NCI-H345 treated with DMSO at 0.1 percent for 48 hours (cell line): Measurements from ENCODE around the gene CD8A.
A peak's percentile ranks its signal among the peaks of the same experiment; 100 is the strongest.

ENCODE experiments used
- DNase-seq: peaks from one replicate; lab custom pipeline; 2025; ENCODE audit not compliant: unreplicated experiment; lab: John Stamatoyannopoulos, UW

The CD8A gene

DNA sequence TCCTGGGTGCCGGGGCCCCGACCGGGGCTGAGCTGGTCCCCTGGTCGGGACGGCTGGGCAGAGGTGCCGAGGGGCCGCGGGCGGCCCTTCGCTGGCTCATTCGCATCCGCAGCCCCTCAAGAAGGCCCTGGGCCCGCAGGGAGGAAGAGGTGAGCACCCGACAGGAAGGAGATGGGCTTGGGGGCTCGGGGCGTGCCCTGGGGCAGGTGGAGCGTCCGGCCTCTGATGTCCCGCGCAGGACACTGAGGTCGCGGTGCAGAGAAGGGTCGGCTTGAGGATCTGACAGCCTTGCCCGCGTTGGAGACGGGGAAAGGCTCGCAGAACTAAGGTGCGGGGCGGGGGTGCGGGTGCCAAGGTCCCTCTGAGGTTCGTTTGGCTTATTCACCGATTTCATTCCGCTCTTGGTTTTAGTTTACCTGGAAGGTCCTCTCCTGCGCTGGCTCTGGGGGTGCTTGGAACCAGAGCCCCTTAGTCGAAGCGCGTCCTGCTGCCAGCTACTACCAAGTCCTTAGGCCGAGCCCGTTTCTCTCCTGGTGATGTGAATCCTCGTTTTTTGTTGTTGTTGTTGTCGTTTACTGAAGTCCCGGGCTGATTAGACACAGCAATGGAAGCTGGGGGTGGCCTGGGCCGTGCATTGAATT lies 18.9 kb upstream of the CD8A start:
- no peak for DNase-seq

- DNase-seq, result peak; percentile 84
These were observed 17.8 kb upstream of the CD8A start for GRCh38 chr2:86808315-86809161.

DNA sequence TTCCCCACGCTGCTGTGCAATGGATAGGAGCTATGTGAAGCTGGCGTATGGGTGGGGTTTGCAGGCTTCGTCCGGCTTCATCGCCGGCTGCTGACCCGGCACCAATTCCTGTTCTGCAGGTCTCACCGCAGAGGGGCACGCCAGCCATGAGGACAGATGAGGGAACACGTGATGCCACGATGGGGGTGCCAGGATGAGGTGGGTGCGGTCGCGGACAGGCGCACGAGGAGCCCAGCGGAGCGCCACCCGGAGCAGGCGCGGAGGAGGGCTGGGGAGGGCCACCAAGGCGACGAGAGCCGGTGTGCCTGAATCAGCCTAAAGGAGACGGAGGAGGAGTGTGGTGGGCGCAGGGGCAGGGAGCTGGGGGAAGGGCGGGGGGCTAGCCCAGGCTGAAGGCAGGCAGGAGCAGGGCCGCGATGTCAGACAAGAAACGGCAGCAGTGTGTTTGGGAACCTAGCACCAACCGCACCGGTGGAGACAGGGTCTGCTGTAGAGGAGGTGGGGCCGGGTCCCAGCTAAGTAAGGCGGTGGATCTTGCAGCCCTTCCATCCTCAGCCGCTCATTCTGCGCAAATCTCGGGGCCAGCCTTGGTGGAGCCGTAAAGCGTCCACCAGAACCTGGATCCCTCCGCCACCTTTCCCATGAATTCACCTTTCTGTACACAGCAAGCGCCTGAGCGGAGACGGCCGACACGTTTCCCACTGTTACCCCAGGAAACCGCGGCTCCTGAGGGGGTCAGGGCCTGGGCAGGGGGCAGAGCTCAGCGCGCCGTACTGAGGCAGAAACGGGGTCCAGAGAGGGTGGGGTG lies 17.0 kb upstream of the CD8A start:
- DNase-seq, result peak; percentile 73

DNA sequence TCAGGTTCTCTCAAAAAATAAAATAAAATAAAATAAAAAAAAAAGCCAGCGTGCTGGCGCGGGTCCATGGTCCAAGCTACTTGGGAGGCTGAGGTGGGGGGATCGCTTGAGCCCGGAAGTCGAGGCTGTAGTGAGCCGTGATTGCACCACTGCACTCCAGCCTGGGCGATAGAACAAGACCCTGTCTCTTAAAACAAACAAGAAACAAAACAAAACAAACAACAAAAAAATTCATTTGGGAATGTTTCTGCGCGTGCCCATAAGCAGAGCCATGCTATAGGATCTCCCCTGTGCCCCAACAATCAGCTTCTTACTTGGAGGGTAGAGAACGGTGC lies 16.4 kb upstream of the CD8A start:
- DNase-seq, result no peak

DNA sequence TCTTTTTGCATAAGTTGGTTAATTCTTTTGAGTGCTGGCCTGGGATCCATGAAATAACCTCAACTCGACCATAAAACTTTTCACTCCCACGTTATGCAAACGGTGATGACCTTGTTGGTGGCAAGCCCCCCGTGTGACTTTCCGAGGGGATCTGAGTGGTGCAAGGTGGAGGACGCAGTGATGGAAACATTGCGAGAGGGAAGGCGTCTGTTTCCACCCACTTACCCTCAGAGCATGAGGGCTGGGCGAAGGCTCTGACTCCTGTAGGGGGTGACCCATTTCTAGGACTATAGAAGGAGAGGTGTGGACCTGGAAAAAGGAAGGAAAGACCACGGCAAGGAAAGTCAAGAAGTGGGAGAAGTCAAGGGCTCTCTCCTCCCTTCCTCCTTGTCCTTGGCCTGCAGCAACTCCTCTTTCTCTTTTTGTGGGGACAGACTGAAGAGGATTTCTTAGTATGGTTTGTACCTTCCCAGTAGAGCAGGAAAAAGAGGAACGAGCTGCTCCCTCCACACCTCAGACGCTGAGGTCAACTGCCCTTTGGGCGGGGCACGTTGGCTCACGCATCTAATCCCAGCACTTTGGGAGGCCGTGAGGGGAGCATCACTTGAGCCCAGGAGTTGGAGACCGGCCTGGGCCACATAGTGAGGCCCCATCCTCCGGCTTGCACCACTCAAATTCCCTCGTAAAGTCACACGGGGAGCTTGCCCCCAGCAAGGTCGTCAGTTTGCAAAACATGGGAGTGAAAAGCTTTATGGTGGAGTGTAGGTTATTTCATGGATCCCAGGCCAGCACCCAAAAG lies 15.5 kb upstream of the CD8A start:
- no peak for DNase-seq

- DNase-seq, result no peak
These were observed 10.3 kb upstream of the CD8A start for GRCh38 chr2:86800856-86801567.

DNA sequence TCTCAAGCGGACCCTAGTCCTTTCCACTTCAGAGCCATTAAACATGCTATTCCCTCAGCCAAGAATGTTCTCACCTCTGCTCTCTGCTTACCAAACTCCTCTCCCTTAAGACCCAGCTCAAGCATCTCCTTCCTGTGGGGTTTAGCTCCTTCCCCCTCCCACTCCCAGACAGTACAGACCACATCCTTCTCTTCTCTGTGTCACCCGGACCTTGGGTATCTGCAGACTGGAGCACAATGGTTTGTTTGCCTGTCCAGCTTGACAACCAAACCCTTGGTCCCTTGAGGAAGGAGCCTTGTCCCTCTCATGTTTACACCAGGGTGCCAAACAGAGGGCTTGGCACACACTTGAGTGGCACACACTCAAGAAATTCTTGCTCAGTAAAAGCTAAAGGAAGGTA lies 4.1 kb upstream of the CD8A start:
- DNase-seq, result no peak

- no peak for DNase-seq
These were observed 3.0 kb upstream of the CD8A start for GRCh38 chr2:86793752-86794151.

- no peak for DNase-seq
These were observed 860 bp upstream of the CD8A start for GRCh38 chr2:86791573-86791972.

- no peak for DNase-seq
These were observed 508 bp downstream of the CD8A start for GRCh38 chr2:86790134-86790675.

- no peak for DNase-seq
These were observed 1.0 kb downstream of the CD8A start for GRCh38 chr2:86789687-86790133.

GRCh38 chr2:86788881-86789686 lies 1.6 kb downstream of the CD8A start:
- DNase-seq, result no peak

DNA sequence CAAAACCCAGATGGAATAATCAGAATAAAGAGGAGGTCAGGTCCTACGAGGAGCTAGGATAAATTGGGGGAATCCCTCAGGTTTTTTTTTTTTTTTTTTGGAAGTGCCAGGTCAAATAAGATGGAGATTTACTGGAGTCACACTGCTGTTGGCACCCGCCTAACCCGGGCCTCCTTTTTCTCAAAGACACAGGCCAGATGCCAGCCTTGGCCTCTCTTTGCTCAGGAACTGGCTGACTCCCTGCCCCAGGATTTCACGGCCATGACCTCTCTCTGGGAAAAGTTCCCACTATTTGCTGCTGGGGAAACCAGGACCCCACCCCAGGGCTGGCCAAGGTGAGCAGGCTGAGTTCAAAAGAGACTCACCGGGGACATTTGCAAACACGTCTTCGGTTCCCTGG lies 2.5 kb downstream of the CD8A start:
- no peak for DNase-seq

- DNase-seq, result no peak
These were observed 3.0 kb downstream of the CD8A start for GRCh38 chr2:86787736-86788135.

DNA sequence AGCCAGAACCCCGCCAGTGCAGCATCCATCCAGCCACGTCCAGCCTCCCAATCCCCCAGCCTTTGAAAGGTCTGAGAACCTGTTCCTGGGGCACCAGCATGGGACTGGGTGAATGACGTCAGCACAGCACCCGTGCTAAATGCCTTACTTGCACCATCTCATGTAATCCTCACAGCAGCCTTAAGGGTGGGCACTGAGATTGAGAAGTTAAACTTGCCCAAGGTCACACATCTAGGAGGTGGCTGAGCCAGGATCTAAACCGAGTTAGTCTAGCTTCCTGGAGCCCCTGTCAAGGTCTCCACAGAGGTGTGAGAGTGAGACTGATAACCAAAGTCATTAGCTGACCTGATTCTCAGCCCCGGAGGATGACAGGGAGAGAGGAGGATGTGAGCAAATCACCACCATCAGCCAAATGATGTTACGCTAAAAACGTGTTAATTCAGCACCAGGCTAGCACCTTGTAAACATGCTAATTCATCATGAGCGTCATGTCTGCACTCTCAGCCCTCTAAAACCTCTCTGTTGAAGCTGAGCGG lies 4.6 kb downstream of the CD8A start:
- DNase-seq, result no peak

DNA sequence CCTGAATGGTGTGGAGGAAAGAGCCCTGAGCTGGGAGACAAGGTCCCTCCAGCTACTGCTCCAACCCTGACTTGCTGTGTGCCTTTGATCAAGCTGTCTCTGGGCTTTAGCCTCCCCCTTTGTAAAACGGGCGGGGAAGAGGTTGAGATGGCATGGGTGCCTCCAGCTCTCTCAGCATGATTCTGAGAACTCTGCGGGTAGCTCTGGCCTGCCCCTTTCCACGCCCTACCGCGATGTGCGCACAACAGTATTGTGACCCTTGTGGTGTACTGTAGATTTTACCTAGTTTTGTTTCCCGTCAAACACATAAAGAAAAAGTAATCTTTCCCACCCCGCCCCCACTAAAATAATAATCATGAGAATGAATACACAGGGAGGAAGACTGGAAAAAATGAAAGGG lies 5.3 kb downstream of the CD8A start:
- DNase-seq, result no peak

DNA sequence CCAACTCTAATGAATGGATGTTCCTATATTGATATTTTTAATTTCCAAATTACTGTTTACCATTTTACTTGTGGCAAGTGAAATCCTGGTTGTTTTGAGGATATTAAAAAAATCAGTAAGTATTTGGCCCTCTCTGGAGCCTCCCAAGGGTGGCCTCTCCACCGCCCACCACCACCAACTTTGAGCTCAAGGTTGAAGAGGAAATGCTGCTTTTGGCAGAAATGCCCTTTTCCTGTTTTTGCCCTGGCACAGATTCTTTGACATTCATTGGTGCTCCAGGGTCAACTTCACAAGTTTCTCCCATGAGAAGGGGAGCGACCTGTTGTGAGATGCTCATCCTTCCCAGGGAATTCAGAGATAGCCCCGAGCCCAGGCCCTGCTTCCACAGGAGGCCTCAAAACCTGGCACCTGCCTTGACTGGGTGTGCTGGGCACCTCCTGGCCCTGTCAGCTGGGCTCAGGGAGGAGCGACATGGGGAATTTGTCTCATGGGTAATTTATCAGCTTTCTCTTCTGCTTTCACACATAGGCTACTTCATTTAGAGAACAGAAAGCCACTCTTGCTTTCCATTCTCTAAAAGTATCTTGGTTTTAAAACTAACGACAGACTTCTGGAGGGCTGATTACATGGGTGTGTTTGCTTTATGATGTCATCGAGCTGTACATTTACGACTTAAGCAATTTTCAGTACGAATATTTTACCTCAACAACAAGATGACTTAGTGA lies 6.9 kb downstream of the CD8A start:
- no peak for DNase-seq

GRCh38 chr2:86782748-86783147 lies 8.0 kb downstream of the CD8A start:
- no peak for DNase-seq
